ENCODE measurements around the gene ABCA13. TPM values are rescaled to one million over a fixed set of nuclear protein-coding genes. Genes with fewer than 3 reads are reported as not detected.

ABCA13 gene
- total RNA-seq, 3 donors from 2014 or later: 0.08 TPM; not detected in 1

- no peak overlapping the region for H3K4me3 Mint-ChIP-seq
- no peaks in the 10 kb centered on the region for H3K9me3 Mint-ChIP-seq
- H3K36me3 Mint-ChIP-seq (ENCODE audit: insufficient read depth): no peaks in the 10 kb centered on the region
- DNase-seq: no peak
- no peaks in the 10 kb centered on the region for H3K27me3 Mint-ChIP-seq (ENCODE audit: low read depth)
- no peak for ATAC-seq
- H3K4me1 Mint-ChIP-seq (ENCODE audit: low read depth): no peaks in the 10 kb centered on the region
Observed at GRCh38 chr7:48311464-48312100, 140.3 kb downstream of the ABCA13 start.

- no peak for ATAC-seq
- Mint-ChIP-seq H3K27me3 (ENCODE audit: low read depth) (no peaks in the 10 kb centered on the region), H3K36me3 (ENCODE audit: insufficient read depth) (no peaks in the 10 kb centered on the region), H3K9me3 (no peaks in the 10 kb centered on the region), H3K4me3 (no peak overlapping the region), H3K4me1 (ENCODE audit: low read depth) (no peaks in the 10 kb centered on the region)
- DNase-seq: no peak
Observed at GRCh38 chr7:48312151-48312550, 140.9 kb downstream of the ABCA13 start.

- Mint-ChIP-seq H3K36me3 (ENCODE audit: insufficient read depth) (no peaks in the 10 kb centered on the region), H3K27me3 (ENCODE audit: low read depth) (no peaks in the 10 kb centered on the region), H3K4me3 (no peak overlapping the region), H3K4me1 (ENCODE audit: low read depth) (no peaks in the 10 kb centered on the region), H3K9me3 (no peaks in the 10 kb centered on the region)
- DNase-seq: no peak
- ATAC-seq: no peak
Observed at GRCh38 chr7:48316768-48317167, 145.5 kb downstream of the ABCA13 start.

- no peak overlapping the region for H3K4me3 Mint-ChIP-seq
- no peaks in the 10 kb centered on the region for H3K9me3 Mint-ChIP-seq
- DNase-seq: no peak
- no peak for ATAC-seq
- no peaks in the 10 kb centered on the region for H3K4me1 Mint-ChIP-seq (ENCODE audit: low read depth)
- H3K27me3 Mint-ChIP-seq (ENCODE audit: low read depth): no peaks in the 10 kb centered on the region
- no peaks in the 10 kb centered on the region for H3K36me3 Mint-ChIP-seq (ENCODE audit: insufficient read depth)
Observed at GRCh38 chr7:48317360-48317759, 146.1 kb downstream of the ABCA13 start.

GRCh38 chr7:48321319-48322010 lies 150.2 kb downstream of the ABCA13 start:
- Mint-ChIP-seq H3K4me3 (no peak overlapping the region), H3K4me1 (ENCODE audit: low read depth) (no peaks in the 10 kb centered on the region), H3K36me3 (ENCODE audit: insufficient read depth) (no peaks in the 10 kb centered on the region), H3K27me3 (ENCODE audit: low read depth) (no peaks in the 10 kb centered on the region), H3K9me3 (peaks cover 9% of the 10 kb centered on the region)
- DNase-seq: no peak
- no peak for ATAC-seq

GRCh38 chr7:48337012-48337621 lies 165.9 kb downstream of the ABCA13 start:
- H3K9me3 Mint-ChIP-seq: no peaks in the 10 kb centered on the region

GRCh38 chr7:48337781-48338180 lies 166.5 kb downstream of the ABCA13 start:
- no peaks in the 10 kb centered on the region for H3K36me3 Mint-ChIP-seq (ENCODE audit: insufficient read depth)
- DNase-seq: no peak
- no peak for ATAC-seq
- no peak overlapping the region for H3K4me3 Mint-ChIP-seq
- peaks cover 4% of the 10 kb centered on the region for H3K27me3 Mint-ChIP-seq (ENCODE audit: low read depth)
- H3K9me3 Mint-ChIP-seq: no peaks in the 10 kb centered on the region
- H3K4me1 Mint-ChIP-seq (ENCODE audit: low read depth): no peaks in the 10 kb centered on the region

More at GRCh38 chr7:48337012-48337621, 165.9 kb downstream of the ABCA13 start:
- DNase-seq: no peak
- Mint-ChIP-seq H3K4me1 (ENCODE audit: low read depth) (no peaks in the 10 kb centered on the region), H3K27me3 (ENCODE audit: low read depth) (peaks cover 4% of the 10 kb centered on the region), H3K4me3 (no peak overlapping the region), H3K36me3 (ENCODE audit: insufficient read depth) (no peaks in the 10 kb centered on the region)
- no peak for ATAC-seq

- H3K4me1 Mint-ChIP-seq (ENCODE audit: low read depth): no peaks in the 10 kb centered on the region
- H3K27me3 Mint-ChIP-seq (ENCODE audit: low read depth): no peaks in the 10 kb centered on the region
- H3K9me3 Mint-ChIP-seq: no peaks in the 10 kb centered on the region
- H3K36me3 Mint-ChIP-seq (ENCODE audit: insufficient read depth): no peaks in the 10 kb centered on the region
- DNase-seq (no peak), ATAC-seq (no peak)
- H3K4me3 Mint-ChIP-seq: no peak overlapping the region
Observed at GRCh38 chr7:48347230-48347825, 176.1 kb downstream of the ABCA13 start.

- Mint-ChIP-seq H3K27me3 (ENCODE audit: low read depth) (no peaks in the 10 kb centered on the region), H3K36me3 (ENCODE audit: insufficient read depth) (no peaks in the 10 kb centered on the region), H3K9me3 (no peaks in the 10 kb centered on the region), H3K4me1 (ENCODE audit: low read depth) (no peaks in the 10 kb centered on the region), H3K4me3 (no peak overlapping the region)
- DNase-seq (no peak), ATAC-seq (no peak)
Observed at GRCh38 chr7:48350515-48350914, 179.3 kb downstream of the ABCA13 start.

- no peak for ATAC-seq
- H3K4me1 Mint-ChIP-seq (ENCODE audit: low read depth): no peaks in the 10 kb centered on the region
- H3K27me3 Mint-ChIP-seq (ENCODE audit: low read depth): no peaks in the 10 kb centered on the region
- no peaks in the 10 kb centered on the region for H3K36me3 Mint-ChIP-seq (ENCODE audit: insufficient read depth)
- no peaks in the 10 kb centered on the region for H3K9me3 Mint-ChIP-seq
- H3K4me3 Mint-ChIP-seq: no peak overlapping the region
- DNase-seq: no peak
Observed at GRCh38 chr7:48351900-48352299, 180.6 kb downstream of the ABCA13 start.

- Mint-ChIP-seq H3K9me3 (no peaks in the 10 kb centered on the region), H3K4me1 (ENCODE audit: low read depth) (no peaks in the 10 kb centered on the region)
Observed at GRCh38 chr7:48355346-48355745, 184.1 kb downstream of the ABCA13 start.

GRCh38 chr7:48360574-48360973 lies 189.3 kb downstream of the ABCA13 start:
- no peak for DNase-seq
- no peaks in the 10 kb centered on the region for H3K9me3 Mint-ChIP-seq
- no peaks in the 10 kb centered on the region for H3K36me3 Mint-ChIP-seq (ENCODE audit: insufficient read depth)
- no peak overlapping the region for H3K4me3 Mint-ChIP-seq
- H3K27me3 Mint-ChIP-seq (ENCODE audit: low read depth): no peaks in the 10 kb centered on the region
- no peak for ATAC-seq
- no peaks in the 10 kb centered on the region for H3K4me1 Mint-ChIP-seq (ENCODE audit: low read depth)

More at GRCh38 chr7:48355346-48355745, 184.1 kb downstream of the ABCA13 start:
- DNase-seq: no peak
- Mint-ChIP-seq H3K27me3 (ENCODE audit: low read depth) (no peaks in the 10 kb centered on the region), H3K36me3 (ENCODE audit: insufficient read depth) (no peaks in the 10 kb centered on the region), H3K4me3 (no peak overlapping the region)
- ATAC-seq: no peak

- DNase-seq (no peak), ATAC-seq (no peak)
- Mint-ChIP-seq H3K27me3 (ENCODE audit: low read depth) (peaks cover 3% of the 10 kb centered on the region), H3K36me3 (ENCODE audit: insufficient read depth) (no peaks in the 10 kb centered on the region), H3K4me1 (ENCODE audit: low read depth) (no peaks in the 10 kb centered on the region), H3K9me3 (no peaks in the 10 kb centered on the region), H3K4me3 (no peak overlapping the region)
Observed at GRCh38 chr7:48363174-48363573, 191.9 kb downstream of the ABCA13 start.

GRCh38 chr7:48365010-48365409 lies 193.8 kb downstream of the ABCA13 start:
- Mint-ChIP-seq H3K9me3 (no peaks in the 10 kb centered on the region), H3K27me3 (ENCODE audit: low read depth) (peaks cover 3% of the 10 kb centered on the region), H3K4me1 (ENCODE audit: low read depth) (no peaks in the 10 kb centered on the region), H3K4me3 (no peak overlapping the region), H3K36me3 (ENCODE audit: insufficient read depth) (no peaks in the 10 kb centered on the region)
- no peak for DNase-seq
- ATAC-seq: no peak
